HUES48 (cell line): ENCODE data around the gene ONECUT3.
A peak's percentile ranks its signal among the peaks of the same experiment; 100 is the strongest.

Experiments
- H3K27ac ChIP-seq: one replicate; pipeline ENCODE4 v1.7.0; 2013; ENCODE audit warnings: low read depth, low read length, inconsistent platforms
- H3K27me3 ChIP-seq: 2 replicates; pipeline ENCODE4 v1.6.1; 2013; ENCODE audit warnings: mild to moderate bottlenecking, low read length; ENCODE audit not compliant: control insufficient read depth, insufficient read depth
- H3K36me3 ChIP-seq: 2 replicates; pipeline ENCODE4 v1.6.1; 2013; ENCODE audit warnings: low read length; ENCODE audit not compliant: control insufficient read depth, insufficient read depth
- H3K4me1 ChIP-seq: 2 replicates; pipeline ENCODE4 v1.6.1; 2013; ENCODE audit warnings: mild to moderate bottlenecking, low read length; ENCODE audit not compliant: control insufficient read depth, insufficient read depth
- H3K4me3 ChIP-seq: 2 replicates; pipeline ENCODE4 v1.5.1; 2013; ENCODE audit warnings: mild to moderate bottlenecking, low read depth, low read length
- H3K9ac ChIP-seq: 2 replicates; pipeline ENCODE4 v1.6.1; 2013; ENCODE audit warnings: mild to moderate bottlenecking, low read depth, low read length, moderate library complexity
- H3K9me3 ChIP-seq: 2 replicates; pipeline ENCODE4 v1.6.1; 2013; ENCODE audit warnings: low read length; ENCODE audit not compliant: control insufficient read depth, insufficient read depth

ONECUT3 gene

DNA sequence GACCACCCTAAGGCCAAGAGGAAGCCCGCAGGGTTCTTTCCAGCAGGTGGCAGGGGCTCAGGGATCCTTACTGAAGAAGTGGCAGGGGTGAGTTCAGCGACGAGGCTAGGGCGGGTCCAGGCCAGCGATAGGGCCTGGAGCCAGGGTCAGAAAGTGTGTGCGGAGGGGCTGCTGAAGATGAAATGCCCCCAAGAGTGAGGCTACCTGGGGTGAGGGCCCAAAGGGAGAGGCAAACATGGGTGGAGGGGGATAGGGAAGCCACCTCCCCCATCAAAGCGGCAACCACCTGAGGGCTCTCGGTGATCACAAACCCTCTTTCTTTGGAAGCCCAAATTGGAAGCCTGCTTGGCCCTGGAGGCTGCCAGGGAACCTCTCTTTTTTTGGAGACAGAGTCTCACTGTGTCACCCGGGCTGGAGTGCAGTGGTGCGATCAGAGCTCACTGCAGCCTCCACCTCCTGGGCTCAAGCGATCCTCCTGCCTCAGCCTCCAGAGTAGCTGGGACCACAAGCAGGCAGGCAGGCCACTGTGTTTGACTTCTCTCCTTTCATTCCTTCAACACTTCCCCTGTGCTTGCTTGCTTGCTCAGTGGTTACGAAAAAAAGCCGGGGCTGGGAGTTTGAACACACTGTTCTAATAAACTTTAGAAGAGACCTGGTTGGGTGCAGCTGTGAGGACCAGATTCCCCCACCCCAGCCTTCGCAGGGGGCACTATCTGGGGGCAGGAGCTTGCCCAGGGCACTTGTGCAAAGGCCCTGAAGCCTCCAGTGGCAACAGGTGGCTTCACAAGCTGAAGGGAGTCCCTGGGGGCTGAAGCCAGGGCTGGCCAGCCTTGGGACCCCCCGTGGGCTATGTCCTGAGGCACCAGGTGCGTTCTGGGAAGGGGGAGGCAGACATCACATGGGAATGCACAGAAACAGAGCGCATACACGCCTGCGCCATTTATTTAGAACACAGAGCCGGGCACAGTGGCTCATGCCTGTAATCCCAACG is 60.2 kb downstream of the ONECUT3 start:
- Histone ChIP-seq H3K27me3 (no peaks in the 10 kb centered on the region), H3K4me3 (peak overlapping the region; percentile 73), H3K27ac (no peak overlapping the region), H3K36me3 (peaks cover 27% of the 10 kb centered on the region), H3K4me1 (peaks cover 3% of the 10 kb centered on the region; the same call in 1 of the 2 replicates), H3K9me3 (no peaks in the 10 kb centered on the region), H3K9ac (0 out of 2 replicates have a peak overlapping the region, but pooled peaks have one; percentile 5)

DNA sequence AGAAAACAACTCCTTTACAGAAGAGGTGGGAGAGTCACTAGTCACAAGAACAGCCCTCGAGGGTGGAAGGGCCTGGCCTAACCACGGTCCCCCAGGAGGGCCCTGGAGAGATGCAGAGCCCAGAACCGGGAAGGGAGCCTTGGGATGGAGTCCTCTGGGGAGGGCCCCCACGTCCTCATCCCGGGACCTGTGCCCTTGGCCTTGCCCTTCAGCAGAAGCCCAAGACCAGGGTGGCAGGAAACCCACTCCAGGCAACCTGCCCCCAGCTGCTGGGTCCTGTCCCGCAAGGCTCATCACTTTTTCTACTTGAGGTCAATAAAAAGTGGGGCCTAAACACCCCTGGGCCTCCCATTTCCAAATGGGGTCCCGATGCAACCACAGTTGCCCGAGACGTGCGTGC is 61.1 kb downstream of the ONECUT3 start:
- Histone ChIP-seq H3K9me3 (no peaks in the 10 kb centered on the region), H3K27ac (no peak overlapping the region), H3K4me3 (no peak overlapping the region), H3K4me1 (peaks cover 3% of the 10 kb centered on the region; the same call in 1 of the 2 replicates), H3K36me3 (peaks cover 34% of the 10 kb centered on the region), H3K27me3 (no peaks in the 10 kb centered on the region), H3K9ac (no peak overlapping the region)

DNA sequence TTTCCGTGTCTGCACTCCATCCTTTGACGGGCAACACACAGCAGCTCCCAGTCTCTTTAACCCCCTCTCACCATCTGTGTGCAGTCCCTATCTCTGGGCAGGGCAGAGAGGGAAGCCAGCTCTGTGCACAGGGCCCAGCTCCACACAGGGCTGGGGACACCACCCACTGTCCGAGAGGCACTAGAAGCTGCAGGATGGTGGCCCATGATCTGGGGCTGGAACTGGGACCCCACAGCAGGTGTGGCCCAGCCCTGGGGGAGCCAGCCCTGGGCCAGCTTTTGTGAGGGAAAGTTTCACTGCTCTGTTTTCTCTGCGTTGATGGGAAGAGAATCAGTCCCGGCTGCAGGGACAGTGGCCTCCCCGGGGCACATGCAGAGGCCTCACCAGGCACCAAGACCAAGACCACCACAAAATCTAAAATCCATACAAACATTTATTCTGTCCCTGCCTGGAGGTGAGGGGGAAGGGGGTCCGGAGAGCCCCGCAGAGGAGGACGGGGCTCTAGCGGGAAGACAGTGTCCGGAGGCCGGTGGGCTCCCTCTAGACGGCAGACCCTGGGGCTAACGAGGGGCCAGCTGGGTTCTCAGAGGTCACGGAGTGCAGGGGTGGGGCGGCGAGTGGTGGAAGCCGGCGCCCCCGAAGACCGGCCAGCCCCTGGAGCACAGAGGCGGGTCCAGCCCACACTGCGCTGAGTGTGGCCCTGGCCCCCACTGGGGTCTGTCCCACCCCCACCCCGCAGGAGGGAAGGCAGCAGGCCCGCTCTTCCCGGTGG is 61.7 kb downstream of the ONECUT3 start:
- Histone ChIP-seq H3K4me3 (no peak overlapping the region), H3K9me3 (no peaks in the 10 kb centered on the region), H3K27ac (no peak overlapping the region), H3K36me3 (peaks cover 40% of the 10 kb centered on the region), H3K4me1 (peaks cover 3% of the 10 kb centered on the region; the same call in 1 of the 2 replicates), H3K27me3 (no peaks in the 10 kb centered on the region), H3K9ac (no peak overlapping the region)

- no peak overlapping the region for H3K4me3 ChIP-seq
- H3K27me3 ChIP-seq: no peaks in the 10 kb centered on the region
- no peaks in the 10 kb centered on the region for H3K9me3 ChIP-seq
- H3K4me1 ChIP-seq: peaks cover 3% of the 10 kb centered on the region; the same call in 1 of the 2 replicates
- peaks cover 47% of the 10 kb centered on the region for H3K36me3 ChIP-seq
- no peak overlapping the region for H3K27ac ChIP-seq
- no peak overlapping the region for H3K9ac ChIP-seq
These were observed 62.6 kb downstream of the ONECUT3 start for GRCh38 chr19:1815605-1816529.

GRCh38 chr19:1816530-1817298 is 63.4 kb downstream of the ONECUT3 start:
- peaks cover 53% of the 10 kb centered on the region for H3K36me3 ChIP-seq

DNA sequence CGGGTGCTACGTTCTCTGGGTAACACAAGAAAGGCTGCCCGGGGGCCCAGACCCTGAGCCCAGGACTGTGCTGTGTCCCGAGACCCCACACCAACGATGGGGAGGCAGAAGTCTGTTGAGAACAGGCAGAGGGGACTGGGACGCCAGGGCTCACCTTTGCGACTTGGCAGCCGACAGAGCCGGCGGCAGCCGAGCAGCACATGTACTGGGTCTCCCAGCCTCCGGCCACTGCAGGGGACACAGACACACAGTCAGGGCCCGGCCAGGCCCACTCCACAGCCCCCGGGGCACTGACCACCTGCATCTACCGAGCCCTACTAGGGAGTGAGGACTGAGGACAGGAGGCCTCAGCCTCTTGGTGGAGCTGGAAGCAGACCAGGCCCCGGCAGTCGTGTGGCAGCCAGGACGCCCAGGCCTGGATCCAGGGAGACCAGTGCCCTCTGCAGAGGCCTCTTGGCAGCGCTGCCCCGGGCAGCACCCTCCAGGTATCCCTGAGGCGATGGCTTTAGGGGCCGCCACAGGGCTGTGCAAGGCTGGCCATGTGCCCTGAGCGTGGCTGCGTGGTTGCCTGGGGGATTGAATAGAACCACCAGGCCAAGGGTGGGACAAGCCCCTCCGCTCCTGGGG is 64.4 kb downstream of the ONECUT3 start:
- H3K27me3 ChIP-seq: no peaks in the 10 kb centered on the region
- peaks cover 62% of the 10 kb centered on the region for H3K36me3 ChIP-seq
- H3K9me3 ChIP-seq: no peaks in the 10 kb centered on the region
- no peak overlapping the region for H3K27ac ChIP-seq
- H3K9ac ChIP-seq: no peak overlapping the region
- H3K4me1 ChIP-seq: peaks cover 3% of the 10 kb centered on the region; the same call in 1 of the 2 replicates
- H3K4me3 ChIP-seq: no peak overlapping the region

More at GRCh38 chr19:1816530-1817298, 63.4 kb downstream of the ONECUT3 start:
- no peak overlapping the region for H3K4me3 ChIP-seq
- no peaks in the 10 kb centered on the region for H3K9me3 ChIP-seq
- H3K4me1 ChIP-seq: peaks cover 3% of the 10 kb centered on the region; the same call in 1 of the 2 replicates
- H3K9ac ChIP-seq: no peak overlapping the region
- no peak overlapping the region for H3K27ac ChIP-seq
- H3K27me3 ChIP-seq: no peaks in the 10 kb centered on the region

DNA sequence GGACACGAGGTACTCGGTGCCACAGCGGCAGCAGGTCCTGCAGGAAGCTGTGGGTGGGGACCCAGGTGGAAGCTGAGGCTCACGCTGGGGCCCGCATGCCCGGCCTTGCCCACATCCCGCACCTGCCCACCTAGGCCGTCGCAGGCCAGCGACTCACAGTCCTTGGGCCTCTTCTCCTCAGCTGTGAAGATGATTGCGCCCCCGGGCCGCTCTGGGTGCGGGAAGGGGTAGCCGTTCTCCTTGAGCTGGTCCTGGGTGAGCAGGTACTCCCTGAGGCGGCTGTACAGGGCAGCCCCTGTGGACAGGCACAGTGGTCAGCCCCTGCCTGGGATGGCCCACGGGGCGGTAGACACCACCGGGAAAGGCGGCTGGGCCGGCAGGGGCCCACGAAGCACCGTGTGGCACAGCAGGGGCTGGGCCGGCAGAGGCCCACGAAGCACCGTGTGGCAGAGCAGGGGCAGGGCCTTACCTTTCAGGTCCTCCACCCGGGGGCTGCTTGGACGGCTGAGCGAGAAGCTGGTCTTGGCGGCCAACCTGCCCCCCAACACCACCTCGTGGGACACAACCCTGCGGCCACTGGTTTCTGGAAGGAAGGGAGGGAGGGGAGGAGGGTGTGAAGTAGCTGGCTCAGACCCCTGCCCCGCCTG is 65.4 kb downstream of the ONECUT3 start:
- no peaks in the 10 kb centered on the region for H3K4me1 ChIP-seq
- H3K9me3 ChIP-seq: no peaks in the 10 kb centered on the region
- H3K27ac ChIP-seq: no peak overlapping the region
- H3K36me3 ChIP-seq: peaks cover 70% of the 10 kb centered on the region
- no peak overlapping the region for H3K4me3 ChIP-seq
- no peaks in the 10 kb centered on the region for H3K27me3 ChIP-seq
- H3K9ac ChIP-seq: no peak overlapping the region

- Histone ChIP-seq H3K36me3 (peaks cover 78% of the 10 kb centered on the region), H3K4me1 (no peaks in the 10 kb centered on the region), H3K9ac (no peak overlapping the region), H3K9me3 (no peaks in the 10 kb centered on the region), H3K4me3 (no peak overlapping the region), H3K27ac (no peak overlapping the region), H3K27me3 (no peaks in the 10 kb centered on the region)
These were observed 66.3 kb downstream of the ONECUT3 start for GRCh38 chr19:1819341-1820255.
